ENCODE measurements around the gene CNTN4.

GRCh38 chr3:2098398-2099027, at the start of gene CNTN4:
- TF ChIP-seq, protein P1, sequence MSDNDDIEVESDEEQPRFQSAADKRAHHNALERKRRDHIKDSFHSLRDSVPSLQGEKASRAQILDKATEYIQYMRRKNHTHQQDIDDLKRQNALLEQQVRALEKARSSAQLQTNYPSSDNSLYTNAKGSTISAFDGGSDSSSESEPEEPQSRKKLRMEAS (IDR thresholded peaks at IDR 0.05; ENCODE audit: insufficient read depth, insufficient read length), result no peak
- TF ChIP-seq EZH2 (IDR thresholded peaks at IDR 0.05; ENCODE audit: borderline replicate concordance, low read depth, low read length, severe bottlenecking), result no peak
- TF ChIP-seq POLR2A (IDR thresholded peaks at IDR 0.05; ENCODE audit: low read depth, low read length), result no peak
- TF ChIP-seq, protein P2, sequence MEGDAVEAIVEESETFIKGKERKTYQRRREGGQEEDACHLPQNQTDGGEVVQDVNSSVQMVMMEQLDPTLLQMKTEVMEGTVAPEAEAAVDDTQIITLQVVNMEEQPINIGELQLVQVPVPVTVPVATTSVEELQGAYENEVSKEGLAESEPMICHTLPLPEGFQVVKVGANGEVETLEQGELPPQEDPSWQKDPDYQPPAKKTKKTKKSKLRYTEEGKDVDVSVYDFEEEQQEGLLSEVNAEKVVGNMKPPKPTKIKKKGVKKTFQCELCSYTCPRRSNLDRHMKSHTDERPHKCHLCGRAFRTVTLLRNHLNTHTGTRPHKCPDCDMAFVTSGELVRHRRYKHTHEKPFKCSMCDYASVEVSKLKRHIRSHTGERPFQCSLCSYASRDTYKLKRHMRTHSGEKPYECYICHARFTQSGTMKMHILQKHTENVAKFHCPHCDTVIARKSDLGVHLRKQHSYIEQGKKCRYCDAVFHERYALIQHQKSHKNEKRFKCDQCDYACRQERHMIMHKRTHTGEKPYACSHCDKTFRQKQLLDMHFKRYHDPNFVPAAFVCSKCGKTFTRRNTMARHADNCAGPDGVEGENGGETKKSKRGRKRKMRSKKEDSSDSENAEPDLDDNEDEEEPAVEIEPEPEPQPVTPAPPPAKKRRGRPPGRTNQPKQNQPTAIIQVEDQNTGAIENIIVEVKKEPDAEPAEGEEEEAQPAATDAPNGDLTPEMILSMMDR (IDR thresholded peaks at IDR 0.05; ENCODE audit: extremely low read depth in 1 of 2, insufficient read depth in 1 of 2, low read depth in 1 of 2, low read length in 2 of 2), result peak in 1 of 2 donors; percentile 7
- no peak for TF ChIP-seq POLR2AphosphoS5 (IDR thresholded peaks at IDR 0.05; ENCODE audit: insufficient read depth, low read depth, low read length)
- TF ChIP-seq JUN (IDR thresholded peaks at IDR 0.05; ENCODE audit: borderline replicate concordance, insufficient read depth, insufficient read length, low read depth), result no peak
- TF ChIP-seq MYC (IDR thresholded peaks at IDR 0.05; ENCODE audit: low read depth, low read length), result no peak
- no peak for TF ChIP-seq FOS (IDR thresholded peaks at IDR 0.05; ENCODE audit: borderline replicate concordance, insufficient read depth, low read length)
- no peak for TF ChIP-seq GATA2 (IDR thresholded peaks at IDR 0.05; ENCODE audit: insufficient read depth, insufficient read length, low read depth, low read length)

Measured in endothelial cell of umbilical vein (primary cell).